Astrocyte (in vitro differentiated cells and primary cell): ENCODE results near the gene MCL1.

Experiments
- EZH2 ChIP-seq: IDR thresholded peaks from 2 replicates; pipeline ENCODE4 v1.6.1; 2012; ENCODE audit warnings: mild to moderate bottlenecking, low read length, inconsistent platforms; ENCODE audit not compliant: insufficient read depth
- TF ChIP-seq, protein P1 (sequence below): IDR thresholded peaks from 2 replicates; pipeline ENCODE4 v1.5.1; 2011; ENCODE audit warnings: low read depth, mild to moderate bottlenecking, inconsistent platforms, low read length, moderate library complexity; ENCODE audit not compliant: insufficient read depth

GRCh38 chr1:150564051-150564991 lies 15.1 kb downstream of the MCL1 start:
- TF ChIP-seq, protein P1, sequence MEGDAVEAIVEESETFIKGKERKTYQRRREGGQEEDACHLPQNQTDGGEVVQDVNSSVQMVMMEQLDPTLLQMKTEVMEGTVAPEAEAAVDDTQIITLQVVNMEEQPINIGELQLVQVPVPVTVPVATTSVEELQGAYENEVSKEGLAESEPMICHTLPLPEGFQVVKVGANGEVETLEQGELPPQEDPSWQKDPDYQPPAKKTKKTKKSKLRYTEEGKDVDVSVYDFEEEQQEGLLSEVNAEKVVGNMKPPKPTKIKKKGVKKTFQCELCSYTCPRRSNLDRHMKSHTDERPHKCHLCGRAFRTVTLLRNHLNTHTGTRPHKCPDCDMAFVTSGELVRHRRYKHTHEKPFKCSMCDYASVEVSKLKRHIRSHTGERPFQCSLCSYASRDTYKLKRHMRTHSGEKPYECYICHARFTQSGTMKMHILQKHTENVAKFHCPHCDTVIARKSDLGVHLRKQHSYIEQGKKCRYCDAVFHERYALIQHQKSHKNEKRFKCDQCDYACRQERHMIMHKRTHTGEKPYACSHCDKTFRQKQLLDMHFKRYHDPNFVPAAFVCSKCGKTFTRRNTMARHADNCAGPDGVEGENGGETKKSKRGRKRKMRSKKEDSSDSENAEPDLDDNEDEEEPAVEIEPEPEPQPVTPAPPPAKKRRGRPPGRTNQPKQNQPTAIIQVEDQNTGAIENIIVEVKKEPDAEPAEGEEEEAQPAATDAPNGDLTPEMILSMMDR, result no peak
- TF ChIP-seq EZH2, result no peak
